ENCODE data around the gene ANKRD17.
"Not testable (repeated sequence)": the region's sequence is repeated elsewhere in the genome, so short reads cannot be mapped to it uniquely, and the experiment has no call there.

Gene ANKRD17

GRCh38 chr4:73257651-73258435 lies 755 bp downstream of the ANKRD17 start:
- TF ChIP-seq CTCF (IDR thresholded peaks at IDR 0.05; ENCODE audit: extremely low read depth, missing control alignments), result no peak
- peak; percentile 20 for DNase-seq (ENCODE audit: low spot score)

- peak; percentile 59 for DNase-seq (ENCODE audit: low spot score)
- TF ChIP-seq CTCF (IDR thresholded peaks at IDR 0.05; ENCODE audit: extremely low read depth, missing control alignments), result peak; percentile 67
These were observed 1.4 kb downstream of the ANKRD17 start for GRCh38 chr4:73257234-73257633.

- DNase-seq (ENCODE audit: low spot score), result not testable (repeated sequence)
These were observed 2.8 kb downstream of the ANKRD17 start for GRCh38 chr4:73255847-73256246.

GRCh38 chr4:73252001-73252400 lies 6.6 kb downstream of the ANKRD17 start:
- TF ChIP-seq CTCF (IDR thresholded peaks at IDR 0.05; ENCODE audit: extremely low read depth, missing control alignments), result no peak
- no peak for DNase-seq (ENCODE audit: low spot score)

- DNase-seq (ENCODE audit: low spot score), result no peak
- TF ChIP-seq CTCF (IDR thresholded peaks at IDR 0.05; ENCODE audit: extremely low read depth, missing control alignments), result no peak
These were observed 7.2 kb downstream of the ANKRD17 start for GRCh38 chr4:73251384-73251783.

- no peak for TF ChIP-seq CTCF (IDR thresholded peaks at IDR 0.05; ENCODE audit: extremely low read depth, missing control alignments)
These were observed 8.0 kb downstream of the ANKRD17 start for GRCh38 chr4:73250642-73251041.

GRCh38 chr4:73248821-73249220 lies 9.8 kb downstream of the ANKRD17 start:
- DNase-seq (ENCODE audit: low spot score), result no peak

More at GRCh38 chr4:73250642-73251041, 8.0 kb downstream of the ANKRD17 start:
- no peak for DNase-seq (ENCODE audit: low spot score)

More at GRCh38 chr4:73248821-73249220, 9.8 kb downstream of the ANKRD17 start:
- TF ChIP-seq CTCF (IDR thresholded peaks at IDR 0.05; ENCODE audit: extremely low read depth, missing control alignments), result no peak
